ENCODE data around the gene CD200R1L. TPM values are rescaled to one million over a fixed set of nuclear protein-coding genes. Genes with fewer than 3 reads are reported as not detected.
A peak's percentile ranks its signal among the peaks of the same experiment; 100 is the strongest.

CD200R1L gene
- total RNA-seq, 2 experiments from 2014 or later, result not detected

DNA sequence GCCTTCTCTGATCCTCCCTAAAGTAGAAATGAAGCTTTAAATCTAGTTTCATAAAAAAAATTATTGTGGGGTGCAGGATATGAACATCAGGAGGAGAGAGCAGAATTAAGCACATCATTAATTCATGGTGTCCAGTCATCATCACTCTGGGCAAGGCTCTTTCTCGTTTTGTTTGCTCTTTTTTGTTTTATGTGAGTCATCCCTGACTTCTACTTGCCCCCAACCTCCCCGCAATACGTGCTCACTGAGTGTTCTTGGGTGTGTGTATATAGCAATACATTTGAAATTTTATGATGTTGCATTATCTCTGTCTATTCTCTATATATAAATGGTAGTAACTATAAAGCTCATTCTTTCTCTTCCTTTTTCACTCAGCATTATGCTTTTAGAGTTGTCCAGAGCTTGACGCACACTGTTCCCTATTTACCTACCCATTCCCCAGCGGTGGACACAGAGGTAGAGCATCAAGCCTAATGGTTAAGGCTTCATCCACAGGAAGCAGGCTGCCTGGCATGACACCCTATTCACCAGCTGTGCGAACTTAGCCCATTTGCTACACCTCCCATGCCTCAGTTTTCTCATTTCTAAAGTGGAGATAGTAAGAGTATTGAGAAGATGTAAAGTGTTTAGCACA lies 72.3 kb downstream of the CD200R1L start:
- intact Hi-C loops (cut with micrococcal nuclease), result no loop called here
- Mint-ChIP-seq H3K9me3 (no peaks in the 10 kb centered on the region), H3K27me3 (no peaks in the 10 kb centered on the region), H3K27ac (no peak overlapping the region), H3K4me1 (ENCODE audit: low read depth) (peaks cover 21% of the 10 kb centered on the region), H3K4me3 (no peak overlapping the region), H3K36me3 (ENCODE audit: low read depth) (no peaks in the 10 kb centered on the region)
- POLR2A ChIA-PET, result no interaction called here
- peak; percentile 45 for ATAC-seq
- TF ChIP-seq, protein P1, sequence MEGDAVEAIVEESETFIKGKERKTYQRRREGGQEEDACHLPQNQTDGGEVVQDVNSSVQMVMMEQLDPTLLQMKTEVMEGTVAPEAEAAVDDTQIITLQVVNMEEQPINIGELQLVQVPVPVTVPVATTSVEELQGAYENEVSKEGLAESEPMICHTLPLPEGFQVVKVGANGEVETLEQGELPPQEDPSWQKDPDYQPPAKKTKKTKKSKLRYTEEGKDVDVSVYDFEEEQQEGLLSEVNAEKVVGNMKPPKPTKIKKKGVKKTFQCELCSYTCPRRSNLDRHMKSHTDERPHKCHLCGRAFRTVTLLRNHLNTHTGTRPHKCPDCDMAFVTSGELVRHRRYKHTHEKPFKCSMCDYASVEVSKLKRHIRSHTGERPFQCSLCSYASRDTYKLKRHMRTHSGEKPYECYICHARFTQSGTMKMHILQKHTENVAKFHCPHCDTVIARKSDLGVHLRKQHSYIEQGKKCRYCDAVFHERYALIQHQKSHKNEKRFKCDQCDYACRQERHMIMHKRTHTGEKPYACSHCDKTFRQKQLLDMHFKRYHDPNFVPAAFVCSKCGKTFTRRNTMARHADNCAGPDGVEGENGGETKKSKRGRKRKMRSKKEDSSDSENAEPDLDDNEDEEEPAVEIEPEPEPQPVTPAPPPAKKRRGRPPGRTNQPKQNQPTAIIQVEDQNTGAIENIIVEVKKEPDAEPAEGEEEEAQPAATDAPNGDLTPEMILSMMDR (IDR thresholded peaks at IDR 0.05), result no peak
- peak; percentile 11 for DNase-seq
- CTCF ChIA-PET, result interaction anchor here (1.7 kb wide), 1 partner anchor 40 kb away, joined by 5 read pairs; no protein-coding TSS in a partner anchor

DNA sequence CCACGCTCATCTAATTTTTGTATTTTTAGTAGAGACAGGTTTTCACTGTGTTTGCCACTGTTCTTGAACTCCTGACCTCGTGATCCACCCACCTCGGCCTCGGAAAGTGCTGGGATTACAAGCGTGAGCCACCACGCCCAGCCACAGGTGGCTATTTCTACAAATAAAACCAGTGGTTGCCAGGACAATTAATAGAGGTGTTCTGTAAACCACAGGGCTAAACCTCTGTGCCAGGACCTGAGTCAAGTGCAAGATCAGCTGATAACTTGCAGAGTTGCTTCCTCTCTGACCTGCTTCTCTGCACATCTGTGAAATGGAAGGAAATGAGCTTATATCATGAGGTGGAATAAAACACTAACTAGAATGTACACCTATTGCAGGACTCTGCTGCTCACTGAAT lies 72.8 kb downstream of the CD200R1L start:
- POLR2A ChIA-PET, result no interaction called here
- DNase-seq (peak; percentile 36), ATAC-seq (peak; percentile 57)
- Mint-ChIP-seq H3K27me3 (no peaks in the 10 kb centered on the region), H3K27ac (no peak overlapping the region), H3K4me3 (no peak overlapping the region), H3K36me3 (ENCODE audit: low read depth) (no peaks in the 10 kb centered on the region), H3K9me3 (no peaks in the 10 kb centered on the region), H3K4me1 (ENCODE audit: low read depth) (peaks cover 21% of the 10 kb centered on the region)
- TF ChIP-seq, protein P1 (IDR thresholded peaks at IDR 0.05), result no peak
- CTCF ChIA-PET, result interaction anchor here (1.7 kb wide), 1 partner anchor 39 kb away, joined by 5 read pairs; no protein-coding TSS in a partner anchor
- intact Hi-C loops (cut with micrococcal nuclease), result no loop called here

DNA sequence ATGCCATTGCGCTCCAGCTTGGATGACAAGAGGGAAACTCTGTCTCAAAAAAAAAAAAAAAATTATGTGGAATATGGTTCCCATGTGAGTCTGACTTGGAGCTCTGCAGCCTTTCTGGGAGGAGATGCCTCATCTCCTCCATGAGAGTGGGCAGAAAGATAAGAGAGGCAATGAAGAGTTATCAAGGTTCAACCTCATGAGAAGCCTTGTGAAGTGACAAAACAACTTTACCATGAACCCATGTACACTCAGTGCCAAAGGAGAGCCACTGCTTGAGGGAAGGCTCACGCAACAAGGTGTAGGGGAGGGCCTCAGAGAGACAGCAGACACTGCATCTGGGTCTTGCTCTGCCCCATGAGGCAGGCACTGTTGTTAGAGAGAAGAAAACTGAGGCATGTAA lies 75.7 kb downstream of the CD200R1L start:
- CTCF ChIA-PET, result no interaction called here
- no peaks in the 10 kb centered on the region for H3K9me3 Mint-ChIP-seq

DNA sequence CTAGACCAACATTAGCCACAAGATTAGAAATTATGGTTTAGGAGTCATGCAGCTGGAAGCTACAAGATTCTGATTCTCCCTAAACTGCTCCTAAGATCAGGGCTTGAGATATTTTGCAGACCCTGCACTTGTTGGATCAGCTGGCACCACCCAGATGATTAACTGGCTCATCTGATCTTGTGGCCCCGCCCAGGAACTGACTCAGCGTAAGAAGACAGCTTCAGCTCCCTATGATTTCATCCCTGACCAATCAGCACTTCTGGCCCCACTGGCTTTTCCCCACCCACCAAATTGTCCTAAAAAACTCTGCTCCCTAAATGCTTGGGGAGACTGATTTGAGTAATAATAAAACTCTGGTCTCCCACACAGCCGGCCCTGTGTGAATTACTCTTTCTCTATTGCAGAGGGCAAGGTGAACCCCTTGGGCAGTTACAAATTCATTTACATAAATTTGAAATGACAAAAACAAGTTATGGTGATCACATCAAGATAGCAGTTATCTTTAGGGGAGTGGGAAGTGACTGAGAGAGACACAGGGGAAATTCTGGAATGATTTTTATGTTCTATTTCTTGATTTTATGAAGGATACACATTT lies 76.5 kb downstream of the CD200R1L start:
- H3K36me3 Mint-ChIP-seq (ENCODE audit: low read depth), result no peaks in the 10 kb centered on the region
- DNase-seq, result peak; percentile 69
- ChIA-PET CTCF (interaction anchor here (1.0 to 1.1 kb wide), 3 partner anchors 35 to 215 kb away, joined by 3 read pairs; no protein-coding TSS in a partner anchor), POLR2A (no interaction called here)
- peaks cover 17% of the 10 kb centered on the region for H3K4me1 Mint-ChIP-seq (ENCODE audit: low read depth)
- no peak overlapping the region for H3K27ac Mint-ChIP-seq
- H3K9me3 Mint-ChIP-seq, result no peaks in the 10 kb centered on the region
- TF ChIP-seq, protein P1 (IDR thresholded peaks at IDR 0.05), result no peak
- intact Hi-C loops (cut with micrococcal nuclease), result no loop called here
- peak; percentile 56 for ATAC-seq
- no peaks in the 10 kb centered on the region for H3K27me3 Mint-ChIP-seq
- H3K4me3 Mint-ChIP-seq, result no peak overlapping the region

More for the DNA sequence above, 75.7 kb downstream of the CD200R1L start:
- intact Hi-C loops (cut with micrococcal nuclease), result no loop called here
- peaks cover 18% of the 10 kb centered on the region for H3K4me1 Mint-ChIP-seq (ENCODE audit: low read depth)
- H3K4me3 Mint-ChIP-seq, result no peak overlapping the region
- no peaks in the 10 kb centered on the region for H3K27me3 Mint-ChIP-seq
- ATAC-seq (no peak), DNase-seq (no peak)
- TF ChIP-seq, protein P1 (IDR thresholded peaks at IDR 0.05), result no peak
- no peaks in the 10 kb centered on the region for H3K36me3 Mint-ChIP-seq (ENCODE audit: low read depth)
- H3K27ac Mint-ChIP-seq, result no peak overlapping the region
- POLR2A ChIA-PET, result no interaction called here

DNA sequence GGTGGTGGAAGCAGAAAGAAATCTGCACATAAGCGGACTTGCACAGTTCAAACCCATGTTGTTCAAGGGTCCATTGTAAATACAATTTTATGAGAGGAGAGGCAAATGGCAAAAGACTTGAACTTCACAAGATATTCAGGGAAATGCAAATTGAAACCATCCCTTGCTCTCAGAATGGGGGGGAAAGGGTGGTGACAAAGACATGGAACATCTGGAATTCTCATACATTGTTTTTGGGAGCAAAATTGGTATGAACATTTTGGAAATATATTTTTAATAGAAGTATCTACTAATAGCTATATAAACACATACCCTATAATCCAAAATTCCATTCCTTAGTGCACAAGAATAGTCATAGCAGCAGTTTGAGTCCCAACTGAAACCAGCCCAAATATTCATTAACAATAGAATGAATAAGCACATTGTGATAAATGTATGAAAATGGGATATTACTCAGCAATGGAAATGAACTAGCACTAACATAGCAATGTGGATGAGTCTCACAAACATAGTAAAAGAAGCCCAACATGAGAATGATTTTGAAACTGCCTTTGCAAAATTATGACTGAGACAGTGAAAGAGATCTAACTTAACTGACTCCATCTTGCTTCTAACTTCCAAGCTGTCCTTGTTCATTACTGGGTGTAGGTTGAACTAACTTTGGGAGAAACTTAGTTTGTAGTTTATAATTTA lies 77.2 kb downstream of the CD200R1L start:
- ChIA-PET CTCF (interaction anchor here (1.0 to 1.1 kb wide), 3 partner anchors 34 to 216 kb away, joined by 3 read pairs; no protein-coding TSS in a partner anchor), POLR2A (no interaction called here)
- intact Hi-C loops (cut with micrococcal nuclease), result no loop called here
- DNase-seq (no peak), ATAC-seq (peak; percentile 18)
- no peaks in the 10 kb centered on the region for H3K27me3 Mint-ChIP-seq
- no peaks in the 10 kb centered on the region for H3K9me3 Mint-ChIP-seq
- peaks cover 15% of the 10 kb centered on the region for H3K4me1 Mint-ChIP-seq (ENCODE audit: low read depth)
- no peak overlapping the region for H3K27ac Mint-ChIP-seq
- no peaks in the 10 kb centered on the region for H3K36me3 Mint-ChIP-seq (ENCODE audit: low read depth)
- H3K4me3 Mint-ChIP-seq, result no peak overlapping the region
- TF ChIP-seq, protein P1 (IDR thresholded peaks at IDR 0.05), result no peak
